Muscle of leg (tissue), 11 donors: ENCODE results near the gene MTMR1. TPM values are rescaled to one million over a fixed set of nuclear protein-coding genes. Genes with fewer than 3 reads are reported as not detected.

ENCODE experiments used
- DNase-seq: peaks from one replicate; pipeline ENCODE4 v3.0.0; 2013
- H3K27ac ChIP-seq: one replicate; pipeline ENCODE4 v1.5.1; 2013; ENCODE audit warnings: mild to moderate bottlenecking, low read length, control low read depth
- H3K27me3 ChIP-seq: one replicate; pipeline ENCODE4 v1.6.1; 2013; ENCODE audit warnings: low read length; ENCODE audit not compliant: control insufficient read depth, insufficient read depth
- H3K36me3 ChIP-seq: one replicate; pipeline ENCODE4 v1.6.1; 2013; ENCODE audit warnings: low read length; ENCODE audit not compliant: control insufficient read depth, insufficient read depth
- H3K4me1 ChIP-seq: one replicate; pipeline ENCODE4 v1.6.1; 2013; ENCODE audit warnings: low read length; ENCODE audit not compliant: control insufficient read depth, insufficient read depth
- H3K4me3 ChIP-seq: one replicate; pipeline ENCODE4 v1.5.1; 2013; ENCODE audit warnings: low read length, control low read depth
- H3K9me3 ChIP-seq: replicated peaks from 2 replicates; pipeline ENCODE4 v1.6.1; 2013; ENCODE audit warnings: low read depth, low read length; ENCODE audit not compliant: control insufficient read depth
- WGBS: methylation state at CpG from one replicate; pipeline ENCODE4 v1.1.5; 2013; ENCODE audit warnings: missing lambda C conversion rate; ENCODE audit not compliant: insufficient coverage; 5-methylcytosine and 5-hydroxymethylcytosine counted together
- polyA plus RNA-seq, 8 donors: library from polyadenylated mRNA; unstranded; fragments of 120-200 nt; gene quantifications; one replicate each; pipeline versions ENCODE4 v1.2.1 to v1.2.3, GENCODE V29; 2013; ENCODE audit warnings: inconsistent platforms in 1 of 8, low replicate concordance in 1 of 8; ENCODE audit not compliant: insufficient read length in 8 of 8, insufficient read depth in 1 of 8
- total RNA-seq: library from RNA; stranded (reverse); fragments of 120-200 nt; gene quantifications from one replicate; pipeline ENCODE4 v1.2.4, GENCODE V29; 2013

MTMR1 gene
- total and polyA plus RNA-seq, 9 donors = 16.0 to 24.8 (median 17.3) TPM

GRCh38 chrX:150719621-150720020, 26.4 kb downstream of the MTMR1 start:
- Histone ChIP-seq H3K4me1 (no peaks in the 10 kb centered on the region), H3K4me3 (no peak overlapping the region), H3K9me3 (peaks cover under 1% of the 10 kb centered on the region), H3K27me3 (peaks cover 3% of the 10 kb centered on the region), H3K27ac (no peak overlapping the region), H3K36me3 (no peaks in the 10 kb centered on the region)
- DNase-seq = peak; percentile 54
- no CpG with 5 or more reads among the region's 4 CpGs for WGBS

DNA sequence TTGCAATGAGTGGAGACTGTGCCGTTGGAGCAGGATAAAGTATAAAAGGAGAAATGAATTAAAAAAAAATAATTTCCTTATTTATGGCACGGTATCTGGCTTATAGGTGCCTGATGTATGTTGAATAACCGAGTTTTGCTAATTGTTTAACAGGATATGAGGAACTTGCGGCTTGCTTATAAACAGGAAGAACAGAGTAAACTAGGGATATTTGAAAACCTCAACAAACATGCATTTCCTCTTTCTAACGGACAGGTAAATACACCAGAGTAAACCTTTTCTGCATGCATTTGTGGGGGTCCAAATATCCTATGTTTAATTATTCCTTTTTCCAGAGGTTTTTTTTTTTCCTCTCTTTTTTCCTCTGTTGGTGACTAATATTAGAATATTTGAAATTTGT, 36.8 kb downstream of the MTMR1 start:
- H3K36me3 ChIP-seq = peaks cover 22% of the 10 kb centered on the region
- no peaks in the 10 kb centered on the region for H3K4me1 ChIP-seq
- no peak overlapping the region for H3K4me3 ChIP-seq
- peaks cover 5% of the 10 kb centered on the region for H3K27me3 ChIP-seq
- H3K27ac ChIP-seq = no peak overlapping the region
- no peaks in the 10 kb centered on the region for H3K9me3 ChIP-seq
- no peak for DNase-seq
- no CpG with 5 or more reads among the region's 5 CpGs for WGBS

DNA sequence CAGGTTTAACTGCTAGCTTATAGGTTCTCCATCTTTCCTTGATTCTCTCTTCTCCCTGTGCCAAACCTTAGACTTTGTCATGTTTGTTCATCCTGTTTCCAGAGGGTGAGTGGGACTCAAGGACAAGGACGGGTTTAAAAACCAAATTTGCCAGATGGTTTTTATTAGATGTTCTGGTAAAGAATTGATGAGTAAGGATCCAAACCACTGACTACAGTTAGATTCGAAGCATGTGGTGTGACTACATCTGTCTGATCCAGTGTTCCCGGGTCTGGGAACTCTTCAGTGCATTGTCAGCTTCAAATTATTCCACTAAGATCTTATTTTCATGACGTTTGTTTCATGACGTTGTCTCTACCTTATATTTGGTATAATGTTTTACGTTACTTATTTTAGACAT, 37.5 kb downstream of the MTMR1 start:
- peaks cover 5% of the 10 kb centered on the region for H3K27me3 ChIP-seq
- peaks cover 22% of the 10 kb centered on the region for H3K36me3 ChIP-seq
- 83% methylated on average over 2 of the region's 6 CpGs for WGBS
- no peaks in the 10 kb centered on the region for H3K4me1 ChIP-seq
- no peak for DNase-seq
- H3K4me3 ChIP-seq = no peak overlapping the region
- no peaks in the 10 kb centered on the region for H3K9me3 ChIP-seq
- H3K27ac ChIP-seq = no peak overlapping the region

DNA sequence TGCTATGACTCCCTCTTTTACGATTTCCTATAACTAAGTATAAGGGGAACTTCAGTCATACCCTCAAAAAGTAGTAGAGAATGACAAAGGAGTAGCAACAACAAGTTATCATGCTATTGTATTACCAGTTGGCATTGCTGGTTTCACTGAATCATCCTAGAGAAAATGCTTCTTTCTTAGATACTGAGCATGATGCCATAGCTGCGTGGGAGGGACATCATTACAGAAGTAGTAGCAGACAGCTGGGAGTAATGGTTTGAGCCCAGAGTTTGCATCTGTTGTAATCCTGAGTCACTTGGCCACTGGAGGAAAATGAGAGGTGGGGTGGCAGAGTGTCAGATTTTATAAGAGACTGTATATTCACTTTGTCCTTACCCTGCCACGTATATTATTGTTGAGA, 38.6 kb downstream of the MTMR1 start:
- Histone ChIP-seq H3K36me3 (peaks cover 25% of the 10 kb centered on the region), H3K27me3 (peaks cover 5% of the 10 kb centered on the region), H3K4me3 (no peak overlapping the region), H3K9me3 (no peaks in the 10 kb centered on the region), H3K4me1 (no peaks in the 10 kb centered on the region), H3K27ac (no peak overlapping the region)
- peak; percentile 37 for DNase-seq
- 56% methylated on average over 1 of the region's 3 CpGs for WGBS

DNA sequence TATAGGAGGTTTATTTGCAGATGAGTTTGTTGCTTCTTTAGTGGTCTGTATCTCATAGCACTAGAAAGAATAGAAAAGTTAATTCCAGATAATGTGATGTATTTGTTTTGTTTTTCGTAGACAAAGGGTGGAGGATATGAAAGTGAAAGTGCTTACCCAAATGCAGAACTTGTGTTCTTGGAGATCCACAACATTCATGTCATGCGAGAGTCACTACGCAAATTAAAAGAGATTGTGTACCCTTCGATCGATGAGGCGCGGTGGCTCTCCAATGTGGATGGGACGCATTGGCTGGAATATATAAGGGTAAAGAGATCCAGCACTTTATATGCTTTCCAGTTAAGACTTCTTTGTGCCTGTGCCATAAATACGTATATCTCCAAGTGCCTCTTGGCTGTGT, 43.3 kb downstream of the MTMR1 start:
- Histone ChIP-seq H3K27ac (no peak overlapping the region), H3K36me3 (peaks cover 35% of the 10 kb centered on the region)

DNA sequence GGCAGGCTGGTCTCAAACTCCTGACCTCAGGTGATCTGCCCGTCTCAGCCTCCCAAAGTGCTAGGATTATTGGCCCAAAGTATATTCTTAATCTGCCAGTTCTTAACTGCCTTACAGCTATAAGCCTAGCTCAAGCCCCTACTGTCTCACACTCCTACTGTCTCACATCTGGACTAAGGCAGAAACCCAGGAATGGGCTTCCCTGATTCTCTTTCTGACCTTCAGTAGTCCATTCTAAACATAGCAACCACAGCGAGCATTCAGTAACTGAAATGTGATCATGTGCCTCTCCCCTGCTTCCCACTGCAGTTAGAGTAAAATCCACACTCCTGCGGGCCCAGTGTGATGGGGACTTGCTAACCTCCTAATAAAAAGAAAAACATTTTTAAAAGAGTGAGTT, 58.9 kb downstream of the MTMR1 start:
- Histone ChIP-seq H3K4me3 (no peak overlapping the region), H3K36me3 (peaks cover 14% of the 10 kb centered on the region), H3K9me3 (no peaks in the 10 kb centered on the region), H3K4me1 (no peaks in the 10 kb centered on the region), H3K27me3 (peaks cover 2% of the 10 kb centered on the region), H3K27ac (no peak overlapping the region)
- WGBS = 75% methylated on average over 1 of the region's 3 CpGs
- no peak for DNase-seq

More for the DNA sequence above, 43.3 kb downstream of the MTMR1 start:
- Histone ChIP-seq H3K4me1 (no peaks in the 10 kb centered on the region), H3K4me3 (no peak overlapping the region), H3K9me3 (no peaks in the 10 kb centered on the region), H3K27me3 (peaks cover 5% of the 10 kb centered on the region)
- 90% methylated on average over 6 of the region's 9 CpGs for WGBS
- no peak for DNase-seq

DNA sequence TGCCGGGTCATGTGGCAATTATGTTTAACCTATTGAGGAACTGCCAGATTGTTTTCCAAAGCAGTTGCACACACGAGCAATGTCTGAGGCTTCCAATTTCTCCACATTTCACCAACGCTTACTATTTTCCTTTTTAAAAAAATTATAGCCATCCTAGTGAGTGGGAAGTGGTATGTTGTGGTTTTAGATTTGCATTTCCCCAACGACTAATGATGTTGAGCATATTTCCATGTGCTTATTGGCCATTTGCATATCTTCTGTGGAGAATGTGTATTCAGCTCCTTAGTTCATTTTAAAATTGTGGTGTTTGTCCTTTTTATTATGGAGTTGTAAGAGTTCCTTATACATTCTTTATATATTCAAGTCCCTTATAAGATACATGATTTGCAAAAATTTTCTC, 60.2 kb downstream of the MTMR1 start:
- Histone ChIP-seq H3K36me3 (peaks cover 23% of the 10 kb centered on the region), H3K27ac (no peak overlapping the region), H3K9me3 (no peaks in the 10 kb centered on the region), H3K4me1 (no peaks in the 10 kb centered on the region), H3K27me3 (peaks cover 4% of the 10 kb centered on the region), H3K4me3 (no peak overlapping the region)
- no peak for DNase-seq
- WGBS = 100% methylated on average over 1 of the region's 4 CpGs

DNA sequence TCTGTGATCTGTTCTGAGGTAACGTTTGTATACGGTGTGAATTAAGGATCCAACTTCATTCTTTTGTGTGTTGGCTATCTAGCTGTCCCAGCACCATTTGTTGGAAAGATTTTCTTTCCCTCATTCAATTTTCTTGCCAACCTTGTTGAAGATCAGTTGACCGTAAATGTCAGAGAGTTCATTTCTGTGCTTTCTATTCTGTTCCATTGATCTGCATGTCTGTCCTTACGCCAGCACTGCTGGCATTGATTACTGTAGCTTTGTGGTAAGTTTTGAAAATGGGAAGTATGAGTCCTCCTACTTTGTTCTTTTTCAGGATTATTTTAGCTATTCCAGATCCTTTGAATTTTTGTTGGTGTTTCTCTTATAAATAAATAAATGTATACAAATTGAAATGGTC, 60.8 kb downstream of the MTMR1 start:
- Histone ChIP-seq H3K4me1 (no peaks in the 10 kb centered on the region), H3K9me3 (no peaks in the 10 kb centered on the region), H3K27me3 (peaks cover 4% of the 10 kb centered on the region), H3K4me3 (no peak overlapping the region), H3K36me3 (peaks cover 23% of the 10 kb centered on the region), H3K27ac (no peak overlapping the region)
- no CpG with 5 or more reads among the region's 4 CpGs for WGBS
- DNase-seq = no peak

DNA sequence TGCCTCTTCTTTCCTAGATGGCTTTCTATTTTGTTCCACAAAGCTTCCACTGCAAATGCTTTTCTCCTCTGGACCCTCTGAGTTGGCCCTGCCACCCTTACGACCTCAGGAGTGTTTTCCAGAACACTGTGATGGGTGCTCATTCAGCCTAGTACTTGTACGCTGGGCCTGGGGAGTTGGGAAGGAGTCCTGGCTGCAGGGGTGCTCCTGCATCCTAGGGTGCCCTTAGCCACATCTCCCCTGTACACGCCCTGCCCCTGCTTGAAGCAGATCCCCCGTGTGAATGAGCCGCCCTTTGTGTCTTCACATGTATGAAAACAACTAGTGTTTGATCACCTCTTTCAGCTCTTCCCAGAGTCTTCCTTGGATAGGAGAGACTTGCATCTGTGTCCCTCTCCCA, 64.2 kb downstream of the MTMR1 start:
- no peak for DNase-seq
- Histone ChIP-seq H3K27ac (no peak overlapping the region), H3K9me3 (no peaks in the 10 kb centered on the region), H3K4me3 (no peak overlapping the region), H3K27me3 (peaks cover 3% of the 10 kb centered on the region), H3K4me1 (no peaks in the 10 kb centered on the region), H3K36me3 (peaks cover 18% of the 10 kb centered on the region)
- WGBS = no CpG with 5 or more reads among the region's 5 CpGs

GRCh38 chrX:150759568-150760416, 66.6 kb downstream of the MTMR1 start:
- peaks cover 13% of the 10 kb centered on the region for H3K36me3 ChIP-seq
- no peak overlapping the region for H3K27ac ChIP-seq
- peaks cover 7% of the 10 kb centered on the region for H3K4me1 ChIP-seq
- H3K4me3 ChIP-seq = no peak overlapping the region
- H3K27me3 ChIP-seq = peaks cover 8% of the 10 kb centered on the region
- no peaks in the 10 kb centered on the region for H3K9me3 ChIP-seq
- DNase-seq = no peak
- 78% methylated on average over 16 of the region's 22 CpGs for WGBS
